DND-41 (cell line): ENCODE measurements around the gene MAPK1.

Source experiments
- ATAC-seq: fragments of 200-7000 bp; cut with Tn5 transposase; 3 replicates; pipeline ENCODE4 v1.9.1; 2021; ENCODE audit warnings: low read depth; ENCODE audit not compliant: insufficient read depth
- DNase-seq: peaks from one replicate; pipeline ENCODE4 v3.0.0-alpha.2; 2020
- H2AFZ ChIP-seq: 2 replicates; pipeline ENCODE4 v1.6.0; 2012; ENCODE audit warnings: low read depth, low read length
- H3K27ac ChIP-seq: 2 replicates; pipeline ENCODE4 v1.5.1; 2012; ENCODE audit warnings: low read length, inconsistent platforms
- H3K27me3 ChIP-seq: fragments of 200-600 bp; sonication (generic); 2 replicates; pipeline ENCODE4 v1.6.0; 2012; ENCODE audit warnings: low read length, mild to moderate bottlenecking, inconsistent platforms; ENCODE audit not compliant: insufficient read depth, poor library complexity
- H3K36me3 ChIP-seq: 2 replicates; pipeline ENCODE4 v1.5.1; 2012; ENCODE audit warnings: low read length, inconsistent platforms; ENCODE audit not compliant: insufficient read depth
- H3K4me1 ChIP-seq: 2 replicates; pipeline ENCODE4 v1.5.1; 2012; ENCODE audit warnings: mild to moderate bottlenecking, low read length; ENCODE audit not compliant: insufficient read depth
- H3K4me2 ChIP-seq: 2 replicates; pipeline ENCODE4 v1.6.0; 2012; ENCODE audit warnings: mild to moderate bottlenecking, moderate library complexity, low read length, inconsistent platforms; ENCODE audit not compliant: insufficient read depth
- H3K4me3 ChIP-seq, 2 experiments: fragments of 200-600 bp in 1 of 2; shearing (Covaris generic) in 1 of 2; 2 replicates each; pipeline ENCODE4 v1.5.1; 2012 to 2016; ENCODE audit warnings: inconsistent platforms in 2 of 2, low read length in 2 of 2, mild to moderate bottlenecking in 2 of 2, low read depth in 1 of 2, moderate library complexity in 1 of 2
- H3K79me2 ChIP-seq: 2 replicates; pipeline ENCODE4 v1.6.0; 2012; ENCODE audit warnings: low read length, inconsistent platforms; ENCODE audit not compliant: insufficient read depth
- H3K9ac ChIP-seq: 2 replicates; pipeline ENCODE4 v1.6.0; 2012; ENCODE audit warnings: low read depth, mild to moderate bottlenecking, inconsistent platforms, low read length, moderate library complexity
- H3K9me3 ChIP-seq: 2 replicates; pipeline ENCODE4 v1.5.1; 2012; ENCODE audit warnings: low read length, moderate library complexity, mild to moderate bottlenecking, inconsistent platforms; ENCODE audit not compliant: insufficient read depth, severe bottlenecking
- H4K20me1 ChIP-seq: 2 replicates; pipeline ENCODE4 v1.6.0; 2012; ENCODE audit warnings: low read length; ENCODE audit not compliant: insufficient read depth
- EZH2 ChIP-seq: IDR thresholded peaks from 3 replicates; pipeline ENCODE4 v1.6.1; 2012; ENCODE audit warnings: borderline replicate concordance, low read depth, mild to moderate bottlenecking, moderate library complexity, low read length, inconsistent platforms; ENCODE audit not compliant: severe bottlenecking
- TF ChIP-seq, protein P1 (sequence below): IDR thresholded peaks from 2 replicates; pipeline ENCODE4 v1.5.1; 2012; ENCODE audit warnings: borderline replicate concordance, low read length, moderate library complexity, mild to moderate bottlenecking; ENCODE audit not compliant: poor library complexity, severe bottlenecking; ENCODE audit errors: extremely low read depth

MAPK1 gene

DNA sequence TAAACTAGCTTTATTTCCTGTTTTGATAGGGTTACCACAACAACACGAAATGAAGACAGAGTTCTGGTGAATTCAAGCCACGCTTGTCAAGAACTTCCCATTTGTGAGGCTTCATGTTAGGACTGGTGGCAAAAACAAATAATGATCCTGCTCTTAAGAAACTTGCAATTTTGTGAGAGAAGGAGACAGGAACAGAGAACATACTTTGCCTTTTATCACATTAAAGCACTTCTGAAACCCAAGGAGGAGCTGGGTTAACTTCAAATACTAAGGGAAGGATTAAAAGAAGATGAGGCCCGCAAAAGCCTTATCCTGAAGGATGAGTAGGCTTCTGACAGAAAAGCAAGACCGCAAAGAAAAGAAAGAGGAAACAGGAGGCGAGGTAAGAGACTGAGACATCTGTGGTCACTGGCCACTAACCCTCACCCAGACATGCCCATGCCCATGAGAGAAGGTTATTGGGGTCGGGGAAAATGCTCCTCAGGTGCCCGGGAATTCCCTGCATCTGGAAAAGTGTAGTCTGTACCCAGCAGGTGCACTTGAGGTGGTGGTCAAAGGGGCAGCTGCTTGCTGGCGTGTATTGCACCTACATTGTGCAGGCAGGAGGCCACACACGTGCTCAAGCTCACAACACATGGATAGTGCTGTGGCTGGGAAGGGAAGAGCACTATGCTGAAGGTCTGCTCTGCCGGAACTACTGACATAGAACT, 50.5 kb downstream of the MAPK1 start:
- peak; percentile 82 for ATAC-seq
- peaks cover 4% of the 10 kb centered on the region; the same call in 1 of the 2 replicates for H3K36me3 ChIP-seq
- H3K4me2 ChIP-seq = no peak overlapping the region
- no peak overlapping the region for H2AFZ ChIP-seq
- DNase-seq = peak; percentile 11
- H3K79me2 ChIP-seq = peaks cover 98% of the 10 kb centered on the region
- H3K27me3 ChIP-seq = no peaks in the 10 kb centered on the region
- H4K20me1 ChIP-seq = peaks cover 81% of the 10 kb centered on the region
- H3K9me3 ChIP-seq = no peaks in the 10 kb centered on the region
- H3K27ac ChIP-seq = peak overlapping the region; percentile 13
- H3K4me3 ChIP-seq = no peak overlapping the region
- H3K4me1 ChIP-seq = peaks cover 28% of the 10 kb centered on the region
- peak overlapping the region; percentile 3; the same call in 1 of the 2 replicates for H3K9ac ChIP-seq
- TF ChIP-seq, protein P1, sequence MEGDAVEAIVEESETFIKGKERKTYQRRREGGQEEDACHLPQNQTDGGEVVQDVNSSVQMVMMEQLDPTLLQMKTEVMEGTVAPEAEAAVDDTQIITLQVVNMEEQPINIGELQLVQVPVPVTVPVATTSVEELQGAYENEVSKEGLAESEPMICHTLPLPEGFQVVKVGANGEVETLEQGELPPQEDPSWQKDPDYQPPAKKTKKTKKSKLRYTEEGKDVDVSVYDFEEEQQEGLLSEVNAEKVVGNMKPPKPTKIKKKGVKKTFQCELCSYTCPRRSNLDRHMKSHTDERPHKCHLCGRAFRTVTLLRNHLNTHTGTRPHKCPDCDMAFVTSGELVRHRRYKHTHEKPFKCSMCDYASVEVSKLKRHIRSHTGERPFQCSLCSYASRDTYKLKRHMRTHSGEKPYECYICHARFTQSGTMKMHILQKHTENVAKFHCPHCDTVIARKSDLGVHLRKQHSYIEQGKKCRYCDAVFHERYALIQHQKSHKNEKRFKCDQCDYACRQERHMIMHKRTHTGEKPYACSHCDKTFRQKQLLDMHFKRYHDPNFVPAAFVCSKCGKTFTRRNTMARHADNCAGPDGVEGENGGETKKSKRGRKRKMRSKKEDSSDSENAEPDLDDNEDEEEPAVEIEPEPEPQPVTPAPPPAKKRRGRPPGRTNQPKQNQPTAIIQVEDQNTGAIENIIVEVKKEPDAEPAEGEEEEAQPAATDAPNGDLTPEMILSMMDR = no peak
- TF ChIP-seq EZH2 = no peak

DNA sequence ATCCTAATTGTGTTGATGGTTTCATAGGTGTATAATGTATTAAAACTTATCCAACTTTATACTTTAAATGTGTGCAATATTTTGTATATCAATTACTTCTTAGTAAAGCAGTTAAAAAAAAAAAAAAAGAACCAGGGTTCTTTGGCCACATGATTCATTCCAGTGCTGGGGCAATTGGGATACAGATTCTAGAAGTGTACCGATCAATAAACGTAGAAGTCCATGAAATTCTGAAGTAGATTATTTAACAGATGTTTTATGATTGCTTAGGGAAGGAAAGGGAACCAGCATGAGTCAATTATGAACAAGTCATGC, 51.0 kb downstream of the MAPK1 start:
- DNase-seq (no peak), ATAC-seq (no peak)
- TF ChIP-seq, protein P1 = no peak
- no peak for TF ChIP-seq EZH2
- H4K20me1 ChIP-seq = peaks cover 80% of the 10 kb centered on the region
- no peak overlapping the region for H3K4me2 ChIP-seq
- no peak overlapping the region for H3K4me3 ChIP-seq
- peaks cover 98% of the 10 kb centered on the region for H3K79me2 ChIP-seq
- H3K9me3 ChIP-seq = no peaks in the 10 kb centered on the region
- no peak overlapping the region for H3K9ac ChIP-seq
- no peaks in the 10 kb centered on the region for H3K27me3 ChIP-seq
- no peak overlapping the region for H3K27ac ChIP-seq
- H2AFZ ChIP-seq = no peak overlapping the region
- peaks cover 28% of the 10 kb centered on the region for H3K4me1 ChIP-seq
- H3K36me3 ChIP-seq = peaks cover 4% of the 10 kb centered on the region; the same call in 1 of the 2 replicates

DNA sequence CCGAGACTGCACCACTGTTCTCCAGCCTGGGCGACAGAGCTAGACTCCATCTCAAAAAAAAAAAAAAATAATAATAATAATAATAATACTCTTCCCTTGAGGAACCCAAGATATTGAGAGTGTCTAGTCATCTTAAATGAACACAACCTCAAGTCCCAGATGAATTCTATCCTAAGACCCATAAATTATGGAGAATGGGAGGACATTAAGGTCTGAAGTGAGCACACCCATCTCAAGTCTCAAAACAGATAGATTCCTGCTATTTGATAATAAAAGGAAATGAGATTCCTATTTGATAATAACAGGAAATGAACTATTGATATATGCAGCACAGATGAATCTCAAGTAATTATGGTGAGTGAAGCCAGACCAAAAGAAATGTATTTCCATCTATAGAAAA, 51.5 kb downstream of the MAPK1 start:
- H2AFZ ChIP-seq = no peak overlapping the region
- no peak for ATAC-seq
- no peak overlapping the region for H3K9ac ChIP-seq
- DNase-seq = no peak
- no peak overlapping the region for H3K4me3 ChIP-seq
- H3K27ac ChIP-seq = no peak overlapping the region
- H4K20me1 ChIP-seq = peaks cover 81% of the 10 kb centered on the region
- H3K9me3 ChIP-seq = no peaks in the 10 kb centered on the region
- H3K36me3 ChIP-seq = peaks cover 4% of the 10 kb centered on the region; the same call in 1 of the 2 replicates
- TF ChIP-seq, protein P1 = no peak
- TF ChIP-seq EZH2 = no peak
- H3K27me3 ChIP-seq = no peaks in the 10 kb centered on the region
- peaks cover 28% of the 10 kb centered on the region for H3K4me1 ChIP-seq
- peaks cover 98% of the 10 kb centered on the region for H3K79me2 ChIP-seq
- H3K4me2 ChIP-seq = no peak overlapping the region
